Measurements from ENCODE around the gene STOML3. TPM values are rescaled to one million over a fixed set of nuclear protein-coding genes. Genes with fewer than 3 reads are reported as not detected.
"Not testable (repeated sequence)": the region's sequence is repeated elsewhere in the genome, so short reads cannot be mapped to it uniquely, and the experiment has no call there.

Gene STOML3
- polyA plus RNA-seq, 4 donors: not detected

DNA sequence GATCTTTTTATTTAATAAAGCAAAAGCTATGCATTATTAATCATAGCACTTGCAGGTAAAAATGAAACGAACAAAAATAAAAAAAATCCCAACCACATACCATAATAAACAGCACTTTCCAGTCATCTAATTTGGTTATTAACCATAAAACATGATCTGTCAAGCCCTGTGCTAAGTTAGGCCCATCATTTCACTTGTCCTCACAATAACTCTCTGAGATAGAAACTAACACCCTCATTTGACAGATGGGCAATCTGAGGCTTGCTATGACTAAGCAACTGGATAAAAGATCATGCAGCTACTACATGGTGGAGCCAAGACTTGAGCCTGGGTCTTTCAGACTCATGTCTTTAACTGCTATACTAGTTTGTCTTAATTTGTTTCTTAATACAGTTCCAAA lies 25.5 kb upstream of the STOML3 start:
- no peak for FAIRE-seq
- 57 to 74% (median 73%) methylated on average over 1 of the region's 1 CpG for WGBS, 3 donors
- no peak for DNase-seq
- H3K9me3 ChIP-seq (ENCODE audit: control insufficient read depth in 2 of 2, insufficient read depth in 1 of 2, low read depth in 1 of 2, low read length in 1 of 2): no peaks in the 10 kb centered on the region
- H3K36me3 ChIP-seq (ENCODE audit: control insufficient read depth in 3 of 3, insufficient read depth in 2 of 3, low read depth in 1 of 3, low read length in 3 of 3): peaks cover 15 to 31% (median 22%) of the 10 kb centered on the region in 3 donors
- H3K27ac ChIP-seq (ENCODE audit: low read depth in 1 of 3, low read length in 2 of 3): no peak overlapping the region
- peaks cover 0 to 7% (median 0%) of the 10 kb centered on the region in 3 donors for H3K4me1 ChIP-seq (ENCODE audit: control insufficient read depth in 3 of 3, insufficient read depth in 2 of 3, low read depth in 1 of 3, low read length in 2 of 3)
- no peak overlapping the region for H3K4me3 ChIP-seq (ENCODE audit: low read depth in 1 of 3, low read length in 3 of 3)
- no peaks in the 10 kb centered on the region for H3K27me3 ChIP-seq (ENCODE audit: control insufficient read depth in 3 of 3, insufficient read depth in 3 of 3, low read length in 3 of 3)

- Histone ChIP-seq H3K27me3 (ENCODE audit: control insufficient read depth in 3 of 3, insufficient read depth in 3 of 3, low read length in 3 of 3) (no peaks in the 10 kb centered on the region), H3K4me1 (ENCODE audit: control insufficient read depth in 3 of 3, insufficient read depth in 2 of 3, low read depth in 1 of 3, low read length in 2 of 3) (peaks cover 0 to 7% (median 0%) of the 10 kb centered on the region in 3 donors), H3K4me3 (ENCODE audit: low read depth in 1 of 3, low read length in 3 of 3) (no peak overlapping the region), H3K9me3 (ENCODE audit: control insufficient read depth in 2 of 2, insufficient read depth in 1 of 2, low read depth in 1 of 2, low read length in 1 of 2) (no peaks in the 10 kb centered on the region), H3K36me3 (ENCODE audit: control insufficient read depth in 3 of 3, insufficient read depth in 2 of 3, low read depth in 1 of 3, low read length in 3 of 3) (peaks cover 15 to 27% (median 25%) of the 10 kb centered on the region in 3 donors), H3K27ac (ENCODE audit: low read depth in 1 of 3, low read length in 2 of 3) (no peak overlapping the region)
- DNase-seq (no peak), FAIRE-seq (no peak)
- 89 to 92% (median 91%) methylated on average over 5 of the region's 5 CpGs for WGBS, 3 donors
Observed at GRCh38 chr13:39013462-39013861, 22.8 kb upstream of the STOML3 start.

- WGBS, 3 donors: 83 to 89% (median 85%) methylated on average over 7 of the region's 7 CpGs
- Histone ChIP-seq H3K36me3 (ENCODE audit: control insufficient read depth in 3 of 3, insufficient read depth in 2 of 3, low read depth in 1 of 3, low read length in 3 of 3) (peaks cover 15 to 25% (median 25%) of the 10 kb centered on the region in 3 donors), H3K27ac (ENCODE audit: low read depth in 1 of 3, low read length in 2 of 3) (no peak overlapping the region), H3K4me3 (ENCODE audit: low read depth in 1 of 3, low read length in 3 of 3) (no peak overlapping the region), H3K9me3 (ENCODE audit: control insufficient read depth in 2 of 2, insufficient read depth in 1 of 2, low read depth in 1 of 2, low read length in 1 of 2) (no peaks in the 10 kb centered on the region), H3K27me3 (ENCODE audit: control insufficient read depth in 3 of 3, insufficient read depth in 3 of 3, low read length in 3 of 3) (no peaks in the 10 kb centered on the region), H3K4me1 (ENCODE audit: control insufficient read depth in 3 of 3, insufficient read depth in 2 of 3, low read depth in 1 of 3, low read length in 2 of 3) (peaks cover 0 to 7% (median 0%) of the 10 kb centered on the region in 3 donors)
- FAIRE-seq (no peak), DNase-seq (no peak)
Observed at GRCh38 chr13:39012608-39013007, 22.0 kb upstream of the STOML3 start.

- WGBS, 3 donors: 67 to 78% (median 77%) methylated on average over 19 to 29 of the region's 29 CpGs
- not testable (repeated sequence) for H3K4me3 ChIP-seq (ENCODE audit: low read depth in 1 of 3, low read length in 3 of 3); H3K4me1 ChIP-seq (ENCODE audit: control insufficient read depth in 3 of 3, insufficient read depth in 2 of 3, low read depth in 1 of 3, low read length in 2 of 3); DNase-seq; H3K27ac ChIP-seq (ENCODE audit: low read depth in 1 of 3, low read length in 2 of 3); FAIRE-seq; H3K36me3 ChIP-seq (ENCODE audit: control insufficient read depth in 3 of 3, insufficient read depth in 2 of 3, low read depth in 1 of 3, low read length in 3 of 3); H3K9me3 ChIP-seq (ENCODE audit: control insufficient read depth in 2 of 2, insufficient read depth in 1 of 2, low read depth in 1 of 2, low read length in 1 of 2); H3K27me3 ChIP-seq (ENCODE audit: control insufficient read depth in 3 of 3, insufficient read depth in 3 of 3, low read length in 3 of 3)
Observed at GRCh38 chr13:39006371-39007111, 15.9 kb upstream of the STOML3 start.

DNA sequence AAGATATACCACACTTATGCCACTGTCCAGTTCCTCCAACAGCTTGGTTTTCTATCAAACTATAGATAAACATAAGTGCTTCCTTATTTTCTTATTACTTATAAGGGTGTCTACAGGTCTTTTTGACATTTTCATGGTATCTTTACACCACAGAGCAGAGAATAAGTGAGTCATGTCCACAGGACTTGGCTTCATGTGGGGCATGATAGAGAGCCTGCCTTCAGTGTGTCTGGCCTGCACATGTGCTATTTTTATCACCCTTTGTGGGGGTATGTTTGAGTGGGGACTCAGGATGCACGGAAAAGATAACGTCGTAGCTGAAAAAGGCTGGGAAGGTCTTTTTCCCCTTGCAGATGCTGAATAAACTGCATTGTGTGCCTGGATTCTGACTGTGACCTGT lies 8.1 kb upstream of the STOML3 start:
- DNase-seq: no peak
- no peak for FAIRE-seq
- H3K27me3 ChIP-seq (ENCODE audit: control insufficient read depth in 3 of 3, insufficient read depth in 3 of 3, low read length in 3 of 3): no peaks in the 10 kb centered on the region
- H3K4me3 ChIP-seq (ENCODE audit: low read depth in 1 of 3, low read length in 3 of 3): no peak overlapping the region
- no peaks in the 10 kb centered on the region for H3K4me1 ChIP-seq (ENCODE audit: control insufficient read depth in 3 of 3, insufficient read depth in 2 of 3, low read depth in 1 of 3, low read length in 2 of 3)
- no peaks in the 10 kb centered on the region for H3K36me3 ChIP-seq (ENCODE audit: control insufficient read depth in 3 of 3, insufficient read depth in 2 of 3, low read depth in 1 of 3, low read length in 3 of 3)
- no peak overlapping the region for H3K27ac ChIP-seq (ENCODE audit: low read depth in 1 of 3, low read length in 2 of 3)
- 83 to 92% (median 90%) methylated on average over 3 of the region's 3 CpGs for WGBS, 3 donors
- H3K9me3 ChIP-seq (ENCODE audit: control insufficient read depth in 2 of 2, insufficient read depth in 1 of 2, low read depth in 1 of 2, low read length in 1 of 2): no peaks in the 10 kb centered on the region

GRCh38 chr13:38993381-38993780 lies 2.8 kb upstream of the STOML3 start:
- 66 to 72% (median 70%) methylated on average over 4 of the region's 4 CpGs for WGBS, 3 donors
- Histone ChIP-seq H3K4me3 (ENCODE audit: low read depth in 1 of 3, low read length in 3 of 3) (no peak overlapping the region), H3K27ac (ENCODE audit: low read depth in 1 of 3, low read length in 2 of 3) (no peak overlapping the region), H3K4me1 (ENCODE audit: control insufficient read depth in 3 of 3, insufficient read depth in 2 of 3, low read depth in 1 of 3, low read length in 2 of 3) (no peaks in the 10 kb centered on the region), H3K9me3 (ENCODE audit: control insufficient read depth in 2 of 2, insufficient read depth in 1 of 2, low read depth in 1 of 2, low read length in 1 of 2) (no peaks in the 10 kb centered on the region), H3K36me3 (ENCODE audit: control insufficient read depth in 3 of 3, insufficient read depth in 2 of 3, low read depth in 1 of 3, low read length in 3 of 3) (no peaks in the 10 kb centered on the region), H3K27me3 (ENCODE audit: control insufficient read depth in 3 of 3, insufficient read depth in 3 of 3, low read length in 3 of 3) (peaks cover 0 to 2% (median 0%) of the 10 kb centered on the region in 3 donors)
- DNase-seq (no peak), FAIRE-seq (no peak)

DNA sequence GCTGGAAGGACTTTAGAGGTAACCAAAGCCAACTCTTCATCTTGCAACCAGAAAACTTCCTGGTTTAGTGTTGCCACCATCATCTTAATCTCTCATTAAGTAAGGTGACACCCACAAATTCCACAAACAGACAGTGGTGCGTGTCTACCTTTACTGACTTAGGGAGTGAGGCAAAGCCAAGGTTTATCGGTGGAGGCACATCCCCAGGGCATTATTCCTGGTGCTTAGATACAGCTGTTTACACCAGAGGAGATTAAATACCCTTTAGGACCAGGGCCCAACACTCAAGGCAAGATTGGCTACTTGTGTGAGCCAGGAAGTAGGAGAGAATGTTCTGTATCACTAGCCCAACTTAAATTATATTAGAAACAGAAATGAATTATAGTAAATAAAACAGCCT lies 9.5 kb downstream of the STOML3 start:
- FAIRE-seq (no peak), DNase-seq (no peak)
- Histone ChIP-seq H3K9me3 (ENCODE audit: control insufficient read depth in 2 of 2, insufficient read depth in 1 of 2, low read depth in 1 of 2, low read length in 1 of 2) (no peaks in the 10 kb centered on the region), H3K36me3 (ENCODE audit: control insufficient read depth in 3 of 3, insufficient read depth in 2 of 3, low read depth in 1 of 3, low read length in 3 of 3) (no peaks in the 10 kb centered on the region), H3K4me1 (ENCODE audit: control insufficient read depth in 3 of 3, insufficient read depth in 2 of 3, low read depth in 1 of 3, low read length in 2 of 3) (no peaks in the 10 kb centered on the region), H3K27ac (ENCODE audit: low read depth in 1 of 3, low read length in 2 of 3) (no peak overlapping the region), H3K4me3 (ENCODE audit: low read depth in 1 of 3, low read length in 3 of 3) (no peak overlapping the region), H3K27me3 (ENCODE audit: control insufficient read depth in 3 of 3, insufficient read depth in 3 of 3, low read length in 3 of 3) (no peaks in the 10 kb centered on the region)
- WGBS, 3 donors: 59 to 66% (median 59%) methylated on average over 2 of the region's 2 CpGs

DNA sequence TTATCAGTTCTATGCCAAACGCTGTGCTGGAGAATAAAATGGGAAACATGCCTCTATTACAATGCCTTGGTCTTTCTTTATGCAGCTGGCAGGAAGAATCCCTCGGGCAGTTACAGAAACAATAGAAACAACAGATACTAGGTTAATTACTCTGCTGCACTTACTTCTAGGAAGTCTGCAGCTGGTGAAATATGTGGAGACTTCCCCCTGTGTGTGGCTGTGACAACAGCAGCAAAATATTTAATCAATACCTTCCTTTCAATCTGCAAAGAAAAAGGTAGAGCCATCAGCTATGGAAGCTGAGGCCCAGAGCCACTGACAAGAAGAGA lies 9.9 kb downstream of the STOML3 start:
- Histone ChIP-seq H3K4me3 (ENCODE audit: low read depth in 1 of 3, low read length in 3 of 3) (no peak overlapping the region), H3K27me3 (ENCODE audit: control insufficient read depth in 3 of 3, insufficient read depth in 3 of 3, low read length in 3 of 3) (no peaks in the 10 kb centered on the region), H3K36me3 (ENCODE audit: control insufficient read depth in 3 of 3, insufficient read depth in 2 of 3, low read depth in 1 of 3, low read length in 3 of 3) (no peaks in the 10 kb centered on the region), H3K9me3 (ENCODE audit: control insufficient read depth in 2 of 2, insufficient read depth in 1 of 2, low read depth in 1 of 2, low read length in 1 of 2) (no peaks in the 10 kb centered on the region), H3K4me1 (ENCODE audit: control insufficient read depth in 3 of 3, insufficient read depth in 2 of 3, low read depth in 1 of 3, low read length in 2 of 3) (no peaks in the 10 kb centered on the region), H3K27ac (ENCODE audit: low read depth in 1 of 3, low read length in 2 of 3) (no peak overlapping the region)
- FAIRE-seq (no peak), DNase-seq (no peak)
- 29 to 32% (median 30%) methylated on average over 2 of the region's 2 CpGs for WGBS, 3 donors
